Upper lobe of right lung (tissue), 1 donor: ENCODE measurements around the gene PLD5. TPM values are rescaled to one million over a fixed set of nuclear protein-coding genes. Genes with fewer than 3 reads are reported as not detected.

Source experiments
- ATAC-seq: fragments of 200-7000 bp; cut with Tn5 transposase; one replicate; pipeline ENCODE4 v1.9.1; 2020; ENCODE audit warnings: mild to moderate bottlenecking, moderate library complexity
- DNase-seq: peaks from one replicate; pipeline ENCODE4 v3.0.0-alpha.2; 2020
- H3K27ac ChIP-seq: fragments of 200-600 bp; one replicate; pipeline ENCODE4 v1.8.0; 2022
- H3K27me3 ChIP-seq: fragments of 200-600 bp; one replicate; pipeline ENCODE4 v1.8.0; 2022; ENCODE audit warnings: mild to moderate bottlenecking
- H3K36me3 ChIP-seq: fragments of 200-600 bp; one replicate; pipeline ENCODE4 v1.8.0; 2022
- H3K4me1 ChIP-seq: fragments of 200-600 bp; one replicate; pipeline ENCODE4 v1.8.0; 2022
- H3K4me3 ChIP-seq: fragments of 200-600 bp; one replicate; pipeline ENCODE4 v1.8.0; 2022; ENCODE audit warnings: mild to moderate bottlenecking
- H3K9me3 ChIP-seq: fragments of 200-600 bp; one replicate; pipeline ENCODE4 v1.8.0; 2022
- CTCF ChIP-seq: fragments of 200-600 bp; IDR thresholded peaks from one replicate; pipeline ENCODE4 v1.8.0; 2022; ENCODE audit warnings: antibody characterized with exemption
- intact Hi-C: fragments of 100-400 bp; cut with DNase I; formaldehyde crosslinking; loops from one replicate; pipeline ENCODE4 v1.11.0; 2022
- total RNA-seq: library from RNA; stranded (reverse); fragmentation: NEBNext Ultra II Directional; extraction: Animal tissue kit (Norgen Biotek cat#: 25700); gene quantifications from one replicate; pipeline ENCODE4 v1.2.1, GENCODE V29; 2021
- donor health status: DM: no; HTN: yes; CAD: no; lungs with severe emphysema.

PLD5 gene
- total RNA-seq, 1 donor from 2014 or later: 0.87 TPM

- no peak for TF ChIP-seq CTCF
- H3K9me3 ChIP-seq: no peaks in the 10 kb centered on the region
- ATAC-seq (no peak), DNase-seq (no peak)
- no peak overlapping the region for H3K4me3 ChIP-seq
- no peaks in the 10 kb centered on the region for H3K27me3 ChIP-seq
- no peaks in the 10 kb centered on the region for H3K4me1 ChIP-seq
- no peak overlapping the region for H3K27ac ChIP-seq
- no peaks in the 10 kb centered on the region for H3K36me3 ChIP-seq
- intact Hi-C loops: no loop called here
Measured at GRCh38 chr1:242425232-242425631, 99.3 kb downstream of the PLD5 start.

- ATAC-seq: no peak
- no peak for DNase-seq
- Histone ChIP-seq H3K36me3 (no peaks in the 10 kb centered on the region), H3K27me3 (no peaks in the 10 kb centered on the region), H3K9me3 (no peaks in the 10 kb centered on the region), H3K27ac (no peak overlapping the region), H3K4me3 (no peak overlapping the region), H3K4me1 (no peaks in the 10 kb centered on the region)
- intact Hi-C loops: no loop called here
- TF ChIP-seq CTCF: no peak
Measured at GRCh38 chr1:242416657-242417056, 107.8 kb downstream of the PLD5 start.

- no peak for ATAC-seq
- intact Hi-C loops: no loop called here
Measured at GRCh38 chr1:242412921-242413320, 111.6 kb downstream of the PLD5 start.

DNA sequence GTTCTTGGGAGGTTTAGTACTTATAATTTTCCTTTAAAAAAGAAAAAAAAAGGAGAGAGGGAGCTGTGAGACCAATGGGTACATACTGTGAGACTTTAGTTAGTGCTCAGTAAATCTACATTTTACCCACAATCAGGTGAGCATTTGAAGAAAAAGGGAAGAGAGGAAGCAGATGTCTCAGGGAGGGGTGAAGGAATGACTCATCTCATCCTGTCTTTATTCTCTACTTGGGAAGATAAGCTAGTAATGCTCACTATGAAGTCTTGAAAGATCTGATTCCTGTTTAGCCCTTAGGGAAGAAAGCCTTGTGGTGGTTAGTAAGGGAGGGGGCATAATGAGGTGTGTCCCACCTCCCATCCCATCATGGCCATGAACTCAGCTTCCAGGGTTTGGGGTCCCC is 112.6 kb downstream of the PLD5 start:
- H3K9me3 ChIP-seq: no peaks in the 10 kb centered on the region
- intact Hi-C loops: no loop called here
- no peak overlapping the region for H3K4me3 ChIP-seq
- H3K27me3 ChIP-seq: no peaks in the 10 kb centered on the region
- no peaks in the 10 kb centered on the region for H3K4me1 ChIP-seq
- DNase-seq (no peak), ATAC-seq (no peak)
- no peaks in the 10 kb centered on the region for H3K36me3 ChIP-seq
- no peak for TF ChIP-seq CTCF
- H3K27ac ChIP-seq: no peak overlapping the region

More at GRCh38 chr1:242412921-242413320, 111.6 kb downstream of the PLD5 start:
- Histone ChIP-seq H3K27ac (no peak overlapping the region), H3K36me3 (no peaks in the 10 kb centered on the region), H3K9me3 (no peaks in the 10 kb centered on the region), H3K4me3 (no peak overlapping the region), H3K27me3 (no peaks in the 10 kb centered on the region), H3K4me1 (no peaks in the 10 kb centered on the region)
- no peak for DNase-seq
- no peak for TF ChIP-seq CTCF

DNA sequence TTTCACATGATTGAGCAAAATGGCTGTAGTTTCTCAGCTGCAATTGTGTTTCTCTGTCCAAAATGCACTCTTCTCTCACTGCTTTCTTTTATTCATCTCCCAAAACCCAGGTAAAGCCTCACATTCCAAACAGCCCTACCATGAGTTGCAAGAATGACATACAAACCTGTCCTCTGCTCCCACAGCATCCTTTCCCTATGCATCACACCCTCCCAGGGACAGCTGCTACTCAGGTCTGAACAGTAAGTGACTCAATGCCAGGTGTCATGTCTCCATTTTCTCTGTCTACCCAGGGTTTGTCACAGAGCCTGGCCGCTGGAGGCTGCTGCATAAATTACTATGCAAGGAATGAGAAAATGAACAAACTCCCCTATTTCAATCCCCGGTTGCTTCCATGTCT is 118.5 kb downstream of the PLD5 start:
- DNase-seq: no peak
- TF ChIP-seq CTCF: no peak
- intact Hi-C loops: no loop called here

DNA sequence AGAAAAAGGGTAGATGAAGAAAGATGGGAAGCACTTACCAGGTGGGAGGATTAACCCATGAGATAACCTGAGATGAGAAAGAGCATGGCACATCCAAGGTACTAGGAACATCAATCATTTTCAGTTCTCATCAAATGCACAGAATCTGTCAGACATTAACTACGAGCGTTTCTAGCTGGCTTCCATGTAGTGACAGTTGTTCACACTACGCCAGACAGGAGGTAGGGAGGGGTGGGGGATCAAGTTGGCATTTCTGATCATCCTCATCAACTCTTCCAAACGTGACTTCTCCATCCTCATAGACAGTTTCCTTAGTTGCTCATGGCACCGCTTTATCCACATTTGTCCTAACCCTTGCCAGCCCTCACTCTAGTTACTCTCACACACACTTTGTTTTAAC is 120.2 kb downstream of the PLD5 start:
- Histone ChIP-seq H3K9me3 (no peaks in the 10 kb centered on the region), H3K36me3 (no peaks in the 10 kb centered on the region), H3K4me3 (no peak overlapping the region), H3K27ac (no peak overlapping the region), H3K4me1 (no peaks in the 10 kb centered on the region), H3K27me3 (no peaks in the 10 kb centered on the region)
- intact Hi-C loops: no loop called here
- ATAC-seq (no peak), DNase-seq (no peak)
- no peak for TF ChIP-seq CTCF

More for the DNA sequence above, 118.5 kb downstream of the PLD5 start:
- H3K36me3 ChIP-seq: no peaks in the 10 kb centered on the region
- no peak for ATAC-seq
- H3K27ac ChIP-seq: no peak overlapping the region
- no peaks in the 10 kb centered on the region for H3K4me1 ChIP-seq
- no peaks in the 10 kb centered on the region for H3K9me3 ChIP-seq
- no peaks in the 10 kb centered on the region for H3K27me3 ChIP-seq
- no peak overlapping the region for H3K4me3 ChIP-seq
